ENCODE measurements around the gene ZNF681. TPM values are rescaled to one million over a fixed set of nuclear protein-coding genes. Genes with fewer than 3 reads are reported as not detected.

The ZNF681 gene
- total and polyA plus RNA-seq, 2 of the 4 experiments (the other 2 are of a cell fraction): 0.15 to 0.54 TPM

- no TSS peak for BruUV-seq (replicated peaks)
- H3K56ac ChIP-seq (ENCODE audit: extremely low read depth, insufficient read depth, low read length): no peak overlapping the region
- no CpG with 5 or more reads among the region's 3 CpGs for WGBS, 2 experiments (ENCODE audit: extremely low coverage in 2 of 2, insufficient read length in 1 of 2)
- peaks cover 5% of the 10 kb centered on the region for H3K9me3 ChIP-seq (ENCODE audit: control insufficient read depth, insufficient read depth, low read length)
- H3K18ac ChIP-seq (ENCODE audit: low read depth, low read length): no peak overlapping the region
- H4K8ac ChIP-seq (ENCODE audit: low read depth in 2 of 2, low read length in 2 of 2): no peak overlapping the region
- H3K9me1 ChIP-seq (ENCODE audit: insufficient read depth, low read length): no peaks in the 10 kb centered on the region
- POLR2A ChIA-PET (ENCODE audit: unreplicated experiment): no interaction called here
- no peaks in the 10 kb centered on the region for H3K27me3 ChIP-seq (ENCODE audit: control insufficient read depth, insufficient read depth, low read length)
- no peak overlapping the region for H2BK20ac ChIP-seq (ENCODE audit: low read depth, low read length)
- H2BK5ac ChIP-seq (ENCODE audit: low read depth, low read length, poor library complexity, severe bottlenecking): no peak overlapping the region
- no peak overlapping the region for H3K23ac ChIP-seq (ENCODE audit: low read depth, low read length)
- H3K79me1 ChIP-seq (ENCODE audit: low read depth in 1 of 2, low read length in 2 of 2): no peaks in the 10 kb centered on the region; a peak in 1 of 4 replicates
- no peak overlapping the region for H3K4me3 ChIP-seq (ENCODE audit: insufficient read depth, low read depth, low read length)
- in situ Hi-C loops (cut with MboI; ENCODE audit: low sequenced_read_pairs) (no loop called here), dilution Hi-C loops (cut with HindIII; ENCODE audit: low sequenced_read_pairs, unreplicated experiment) (no loop called here), intact Hi-C loops (cut with micrococcal nuclease) (no loop called here)
- no peak overlapping the region for H2AK9ac ChIP-seq (replicated peaks; ENCODE audit: low read depth, low read length, poor library complexity)
- no peak overlapping the region for H3K14ac ChIP-seq (replicated peaks; ENCODE audit: low read depth, low read length)
- TF ChIP-seq NFE2L2 (IDR thresholded peaks at IDR 0.05; ENCODE audit: low read depth, low read length) (no peak), POLR2A (IDR thresholded peaks at IDR 0.05; ENCODE audit: low read depth, low read length) (no peak), MAZ (IDR thresholded peaks at IDR 0.05; ENCODE audit: borderline replicate concordance, low read depth, low read length) (no peak), MAFK (IDR thresholded peaks at IDR 0.05; ENCODE audit: low read depth, low read length) (no peak), RAD21 (IDR thresholded peaks at IDR 0.05; ENCODE audit: low read length) (no peak), MXI1 (IDR thresholded peaks at IDR 0.05; ENCODE audit: borderline replicate concordance, low read depth, low read length) (no peak), RFX5 (IDR thresholded peaks at IDR 0.05; ENCODE audit: low read depth, low read length) (no peak), CHD1 (IDR thresholded peaks at IDR 0.05; ENCODE audit: low read depth, low read length) (no peak), ELK1 (IDR thresholded peaks at IDR 0.05; ENCODE audit: borderline replicate concordance, low read depth, low read length) (no peak), CEBPB (IDR thresholded peaks at IDR 0.05; ENCODE audit: low read depth, low read length) (no peak), FOS (IDR thresholded peaks at IDR 0.05; ENCODE audit: low read depth, low read length) (no peak)
- CTCF ChIA-PET: no interaction called here
- no peaks in the 10 kb centered on the region for H3K36me3 ChIP-seq (ENCODE audit: control insufficient read depth, insufficient read depth, low read length)
- H4K91ac ChIP-seq (ENCODE audit: insufficient read depth, low read depth, low read length): no peak overlapping the region
- no peak overlapping the region for H3K4me2 ChIP-seq (ENCODE audit: low read depth, low read length)
- H3K27ac ChIP-seq (ENCODE audit: insufficient read depth, low read length): no peak overlapping the region
- no peak for DNase-seq
- H2AFZ ChIP-seq (replicated peaks; ENCODE audit: low read length, poor library complexity): no peak overlapping the region
- no peak for ATAC-seq (ENCODE audit: low read depth)
- H2BK15ac ChIP-seq (ENCODE audit: low read depth, low read length): no peak overlapping the region
- no peak overlapping the region for H2AK5ac ChIP-seq (ENCODE audit: low read depth, low read length)
- H4K5ac ChIP-seq (ENCODE audit: low read depth, low read length): no peak overlapping the region
- no peak overlapping the region for H2BK120ac ChIP-seq (ENCODE audit: low read depth, low read length)
- no peaks in the 10 kb centered on the region for H3K4me1 ChIP-seq (ENCODE audit: control insufficient read depth, insufficient read depth, low read length)
- H3K4ac ChIP-seq (ENCODE audit: low read depth, low read length): no peak overlapping the region
- no peaks in the 10 kb centered on the region for H4K20me1 ChIP-seq (ENCODE audit: insufficient read depth, low read length)
- H3K9ac ChIP-seq (ENCODE audit: low read depth, low read length): no peak overlapping the region
Observed at GRCh38 chr19:23769691-23770468, 11.2 kb upstream of the ZNF681 start.

Measured in IMR-90 (cell line).